Measurements from ENCODE around the gene DSTN. TPM values are rescaled to one million over a fixed set of nuclear protein-coding genes. Genes with fewer than 3 reads are reported as not detected.

DSTN gene
- total RNA-seq, 1 experiment from 2014 or later: 202 TPM

DNA sequence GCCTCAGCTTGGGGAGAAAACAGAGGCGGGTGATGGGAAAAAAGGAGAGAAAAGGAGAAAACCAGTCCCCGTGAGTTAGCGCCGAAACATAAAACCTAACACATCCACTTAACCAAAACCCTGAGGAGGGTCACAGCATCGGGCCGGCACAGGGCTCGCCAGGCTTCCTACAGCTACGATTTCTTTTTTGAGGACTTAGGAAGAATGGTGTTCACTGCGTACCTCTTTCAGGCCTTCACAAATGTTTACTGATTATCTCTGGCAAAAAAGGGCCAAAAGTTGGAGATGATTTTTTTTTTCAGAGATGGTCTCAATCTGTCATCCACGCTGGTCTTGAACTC is 48.8 kb downstream of the DSTN start:
- Histone ChIP-seq H3K9me2 (ENCODE audit: insufficient read depth) (no peaks in the 10 kb centered on the region), H3K4me1 (ENCODE audit: control insufficient read depth in 1 of 2, insufficient read depth in 2 of 2, low read length in 2 of 2) (no peaks in the 10 kb centered on the region), H3K36me3 (ENCODE audit: control insufficient read depth in 1 of 2, insufficient read depth in 2 of 2, low read length in 2 of 2) (peaks cover 16 to 28% of the 10 kb centered on the region in 2 experiments; a peak in 3 of 4 replicates), H4K20me1 (ENCODE audit: insufficient read depth) (no peaks in the 10 kb centered on the region), H3K27ac (ENCODE audit: low read depth, low read length) (no peak overlapping the region), H2AFZ (ENCODE audit: low read depth, low read length, poor library complexity, severe bottlenecking) (no peak overlapping the region), H3K4me2 (ENCODE audit: low read length) (no peak overlapping the region), H3K27me3 (ENCODE audit: insufficient read depth, low read length) (no peaks in the 10 kb centered on the region), H3K9ac (ENCODE audit: low read length) (no peak overlapping the region), H3K79me2 (ENCODE audit: insufficient read depth, low read length) (no peaks in the 10 kb centered on the region), H3K9me3 (ENCODE audit: control insufficient read depth in 1 of 2, insufficient read depth in 1 of 2, low read depth in 1 of 2, low read length in 2 of 2) (no peaks in the 10 kb centered on the region), H3K4me3 (replicated peaks in 1 of 2; ENCODE audit: low read depth in 1 of 2, low read length in 2 of 2) (no peak overlapping the region)
- no TSS peak for BruUV-seq (replicated peaks)
- intact Hi-C loops (cut with micrococcal nuclease): no loop called here
- TF ChIP-seq ELF1 (IDR thresholded peaks at IDR 0.05; ENCODE audit: borderline replicate concordance, low read depth): no peak
- TF ChIP-seq, protein P1, sequence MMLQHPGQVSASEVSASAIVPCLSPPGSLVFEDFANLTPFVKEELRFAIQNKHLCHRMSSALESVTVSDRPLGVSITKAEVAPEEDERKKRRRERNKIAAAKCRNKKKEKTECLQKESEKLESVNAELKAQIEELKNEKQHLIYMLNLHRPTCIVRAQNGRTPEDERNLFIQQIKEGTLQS (IDR thresholded peaks at IDR 0.05): no peak
- RAD21 ChIA-PET (ENCODE audit: low non-redundant PET in 1 of 2, low total read pairs in 2 of 2, uncharacterized antibody in 2 of 2, unreplicated experiment in 2 of 2): no interaction called here
- DNase-seq (ENCODE audit: low read depth, low spot score) (no peak), ATAC-seq (no peak)
- CTCF ChIA-PET: interaction anchor here (1.0 to 1.2 kb wide), 2 partner anchors 114 to 815 kb away, joined by 3 to 4 read pairs; no protein-coding TSS in a partner anchor
- POLR2A ChIA-PET: no interaction called here

DNA sequence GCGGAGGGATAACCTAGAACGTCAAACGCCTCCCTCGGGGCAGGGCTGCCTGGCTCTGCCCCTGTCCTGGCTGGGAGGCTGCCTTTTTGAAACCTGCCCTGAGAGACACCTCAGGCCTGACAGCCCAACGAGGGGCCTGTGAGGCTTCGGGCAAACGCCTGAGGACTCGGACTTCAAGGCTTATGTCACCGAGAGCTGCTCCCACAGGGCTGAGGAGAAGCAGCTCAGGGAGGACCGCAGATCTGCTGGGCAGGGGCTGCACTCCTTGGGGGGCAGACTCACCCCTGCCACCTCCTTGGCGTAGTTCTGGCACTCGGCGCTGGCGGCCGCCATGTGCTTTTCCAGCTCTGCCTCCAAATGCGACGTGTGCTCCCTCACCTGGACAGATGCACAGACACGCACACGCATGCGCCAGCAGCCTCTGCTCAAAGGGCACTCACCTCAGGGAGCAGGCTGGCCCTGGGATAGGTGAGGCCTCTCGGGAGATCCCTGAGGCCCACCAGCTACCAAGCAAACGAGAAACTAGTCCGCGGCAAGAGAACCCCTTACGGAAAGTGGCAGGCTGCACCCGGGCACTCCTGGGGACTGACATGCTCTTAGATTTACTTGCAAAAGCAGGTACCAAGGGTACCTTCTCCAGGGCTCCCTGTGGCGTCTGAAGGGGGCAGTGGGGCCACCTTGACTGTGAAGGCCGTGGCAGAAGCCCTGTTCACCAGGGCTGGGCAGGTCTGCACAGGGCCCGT is 49.6 kb downstream of the DSTN start:
- no peaks in the 10 kb centered on the region for H3K79me2 ChIP-seq (ENCODE audit: insufficient read depth, low read length)
- no TSS peak for BruUV-seq (replicated peaks)
- ChIA-PET POLR2A (no interaction called here), CTCF (no interaction called here), RAD21 (ENCODE audit: low non-redundant PET in 1 of 2, low total read pairs in 2 of 2, uncharacterized antibody in 2 of 2, unreplicated experiment in 2 of 2) (no interaction called here)
- no peak overlapping the region for H3K27ac ChIP-seq (ENCODE audit: low read depth, low read length)
- H3K4me1 ChIP-seq (ENCODE audit: control insufficient read depth in 1 of 2, insufficient read depth in 2 of 2, low read length in 2 of 2): no peaks in the 10 kb centered on the region
- intact Hi-C loops (cut with micrococcal nuclease): no loop called here
- H3K9ac ChIP-seq (ENCODE audit: low read length): no peak overlapping the region
- DNase-seq (ENCODE audit: low read depth, low spot score): no peak
- H3K9me3 ChIP-seq (ENCODE audit: control insufficient read depth in 1 of 2, insufficient read depth in 1 of 2, low read depth in 1 of 2, low read length in 2 of 2): no peaks in the 10 kb centered on the region
- H3K4me2 ChIP-seq (ENCODE audit: low read length): no peak overlapping the region
- no peak overlapping the region for H2AFZ ChIP-seq (ENCODE audit: low read depth, low read length, poor library complexity, severe bottlenecking)
- TF ChIP-seq POLR2AphosphoS5 (IDR thresholded peaks at IDR 0.05; ENCODE audit: low read depth, low read length) (no peak), JUND (IDR thresholded peaks at IDR 0.05) (no peak), ELF1 (IDR thresholded peaks at IDR 0.05; ENCODE audit: borderline replicate concordance, low read depth) (no peak)
- TF ChIP-seq, protein P2, sequence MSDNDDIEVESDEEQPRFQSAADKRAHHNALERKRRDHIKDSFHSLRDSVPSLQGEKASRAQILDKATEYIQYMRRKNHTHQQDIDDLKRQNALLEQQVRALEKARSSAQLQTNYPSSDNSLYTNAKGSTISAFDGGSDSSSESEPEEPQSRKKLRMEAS (IDR thresholded peaks at IDR 0.05): no peak
- TF ChIP-seq, protein P3, sequence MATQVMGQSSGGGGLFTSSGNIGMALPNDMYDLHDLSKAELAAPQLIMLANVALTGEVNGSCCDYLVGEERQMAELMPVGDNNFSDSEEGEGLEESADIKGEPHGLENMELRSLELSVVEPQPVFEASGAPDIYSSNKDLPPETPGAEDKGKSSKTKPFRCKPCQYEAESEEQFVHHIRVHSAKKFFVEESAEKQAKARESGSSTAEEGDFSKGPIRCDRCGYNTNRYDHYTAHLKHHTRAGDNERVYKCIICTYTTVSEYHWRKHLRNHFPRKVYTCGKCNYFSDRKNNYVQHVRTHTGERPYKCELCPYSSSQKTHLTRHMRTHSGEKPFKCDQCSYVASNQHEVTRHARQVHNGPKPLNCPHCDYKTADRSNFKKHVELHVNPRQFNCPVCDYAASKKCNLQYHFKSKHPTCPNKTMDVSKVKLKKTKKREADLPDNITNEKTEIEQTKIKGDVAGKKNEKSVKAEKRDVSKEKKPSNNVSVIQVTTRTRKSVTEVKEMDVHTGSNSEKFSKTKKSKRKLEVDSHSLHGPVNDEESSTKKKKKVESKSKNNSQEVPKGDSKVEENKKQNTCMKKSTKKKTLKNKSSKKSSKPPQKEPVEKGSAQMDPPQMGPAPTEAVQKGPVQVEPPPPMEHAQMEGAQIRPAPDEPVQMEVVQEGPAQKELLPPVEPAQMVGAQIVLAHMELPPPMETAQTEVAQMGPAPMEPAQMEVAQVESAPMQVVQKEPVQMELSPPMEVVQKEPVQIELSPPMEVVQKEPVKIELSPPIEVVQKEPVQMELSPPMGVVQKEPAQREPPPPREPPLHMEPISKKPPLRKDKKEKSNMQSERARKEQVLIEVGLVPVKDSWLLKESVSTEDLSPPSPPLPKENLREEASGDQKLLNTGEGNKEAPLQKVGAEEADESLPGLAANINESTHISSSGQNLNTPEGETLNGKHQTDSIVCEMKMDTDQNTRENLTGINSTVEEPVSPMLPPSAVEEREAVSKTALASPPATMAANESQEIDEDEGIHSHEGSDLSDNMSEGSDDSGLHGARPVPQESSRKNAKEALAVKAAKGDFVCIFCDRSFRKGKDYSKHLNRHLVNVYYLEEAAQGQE (IDR thresholded peaks at IDR 0.05; ENCODE audit: low read depth): no peak
- no peak overlapping the region for H3K4me3 ChIP-seq (replicated peaks in 1 of 2; ENCODE audit: low read depth in 1 of 2, low read length in 2 of 2)
- no peaks in the 10 kb centered on the region for H3K9me2 ChIP-seq (ENCODE audit: insufficient read depth)
- H3K27me3 ChIP-seq (ENCODE audit: insufficient read depth, low read length): no peaks in the 10 kb centered on the region
- H3K36me3 ChIP-seq (ENCODE audit: control insufficient read depth in 1 of 2, insufficient read depth in 2 of 2, low read length in 2 of 2): peaks cover 16 to 31% of the 10 kb centered on the region in 2 experiments; a peak in 3 of 4 replicates
- no peak for ATAC-seq
- H4K20me1 ChIP-seq (ENCODE audit: insufficient read depth): no peaks in the 10 kb centered on the region
